Measurements from ENCODE around the gene MDM4.
"Not testable (repeated sequence)": the region's sequence is repeated elsewhere in the genome, so short reads cannot be mapped to it uniquely, and the experiment has no call there.

The MDM4 gene

GRCh38 chr1:204478172-204478899, 37.9 kb upstream of the MDM4 start:
- peak; percentile 9 for DNase-seq (ENCODE audit: extremely low spot score)
- ChIA-PET CTCF (interaction anchor here (1.6 to 39.3 kb wide), 8 partner anchors 8 to 329 kb away, joined by 5 to 1775 read pairs (median 10); partner anchors contain the start of gene PIK3C2B), POLR2A (interaction anchor here (1.3 kb wide), 1 partner anchor 12 kb away, joined by 4 read pairs; no protein-coding TSS in a partner anchor)
- TF ChIP-seq CTCF (IDR thresholded peaks at IDR 0.05; ENCODE audit: control extremely low read depth, extremely low read depth, low read depth, missing control alignments), result no peak

- ChIA-PET CTCF (interaction anchor here (1.6 to 39.3 kb wide), 7 partner anchors 8 to 328 kb away, joined by 5 to 1775 read pairs (median 11); partner anchors contain the start of gene PIK3C2B), POLR2A (interaction anchor here (1.3 kb wide), 1 partner anchor 13 kb away, joined by 4 read pairs; no protein-coding TSS in a partner anchor)
- no peak for TF ChIP-seq CTCF (IDR thresholded peaks at IDR 0.05; ENCODE audit: control extremely low read depth, extremely low read depth, low read depth, missing control alignments)
- DNase-seq (ENCODE audit: extremely low spot score), result no peak
Observed at GRCh38 chr1:204478921-204479320, 37.3 kb upstream of the MDM4 start.

- ChIA-PET CTCF (interaction anchor here (1.6 to 39.3 kb wide), 6 partner anchors 8 to 33 kb away, joined by 5 to 1775 read pairs (median 36); partner anchors contain the start of gene PIK3C2B), POLR2A (interaction anchor here (1.3 kb wide), 1 partner anchor 13 kb away, joined by 4 read pairs; no protein-coding TSS in a partner anchor)
- TF ChIP-seq CTCF (IDR thresholded peaks at IDR 0.05; ENCODE audit: control extremely low read depth, extremely low read depth, low read depth, missing control alignments), result no peak
- DNase-seq (ENCODE audit: extremely low spot score), result peak; percentile 10
Observed at GRCh38 chr1:204479387-204480136, 36.6 kb upstream of the MDM4 start.

GRCh38 chr1:204480515-204480914, 35.7 kb upstream of the MDM4 start:
- no peak for TF ChIP-seq CTCF (IDR thresholded peaks at IDR 0.05; ENCODE audit: control extremely low read depth, extremely low read depth, low read depth, missing control alignments)
- peak; percentile 72 for DNase-seq (ENCODE audit: extremely low spot score)
- ChIA-PET POLR2A (interaction anchor here (0.6 kb wide), 1 partner anchor 13 kb away, joined by 5 read pairs; no protein-coding TSS in a partner anchor), CTCF (interaction anchor here (2.7 to 39.3 kb wide), 4 partner anchors 11 to 34 kb away, joined by 11 to 1775 read pairs (median 64); partner anchors contain the start of gene PIK3C2B)

GRCh38 chr1:204483791-204484190, 32.4 kb upstream of the MDM4 start:
- no peak for TF ChIP-seq CTCF (IDR thresholded peaks at IDR 0.05; ENCODE audit: control extremely low read depth, extremely low read depth, low read depth, missing control alignments)
- POLR2A ChIA-PET, result no interaction called here
- CTCF ChIA-PET, result interaction anchor here (1.2 to 39.3 kb wide), 4 partner anchors 10 to 37 kb away, joined by 3 to 1775 read pairs (median 10); partner anchors contain the start of gene PIK3C2B
- no peak for DNase-seq (ENCODE audit: extremely low spot score)

GRCh38 chr1:204486513-204487255, 29.5 kb upstream of the MDM4 start:
- CTCF ChIA-PET, result interaction anchor here (1.0 to 39.3 kb wide), 8 partner anchors 7 to 320 kb away, joined by 3 to 1775 read pairs (median 6); partner anchors contain the start of gene PIK3C2B
- POLR2A ChIA-PET, result interaction anchor here (0.6 to 0.7 kb wide), 2 partner anchors 22 to 26 kb away, joined by 5 to 8 read pairs; no protein-coding TSS in a partner anchor
- DNase-seq (ENCODE audit: extremely low spot score), result not testable (repeated sequence)
